Inferior parietal cortex (tissue), 1 donor: ENCODE measurements around the gene QRFP.

Experiments used
- DNase-seq: peaks from one replicate; pipeline ENCODE4 v3.0.0-alpha.2; 2016; ENCODE audit errors: extremely low spot score

Gene QRFP

DNA sequence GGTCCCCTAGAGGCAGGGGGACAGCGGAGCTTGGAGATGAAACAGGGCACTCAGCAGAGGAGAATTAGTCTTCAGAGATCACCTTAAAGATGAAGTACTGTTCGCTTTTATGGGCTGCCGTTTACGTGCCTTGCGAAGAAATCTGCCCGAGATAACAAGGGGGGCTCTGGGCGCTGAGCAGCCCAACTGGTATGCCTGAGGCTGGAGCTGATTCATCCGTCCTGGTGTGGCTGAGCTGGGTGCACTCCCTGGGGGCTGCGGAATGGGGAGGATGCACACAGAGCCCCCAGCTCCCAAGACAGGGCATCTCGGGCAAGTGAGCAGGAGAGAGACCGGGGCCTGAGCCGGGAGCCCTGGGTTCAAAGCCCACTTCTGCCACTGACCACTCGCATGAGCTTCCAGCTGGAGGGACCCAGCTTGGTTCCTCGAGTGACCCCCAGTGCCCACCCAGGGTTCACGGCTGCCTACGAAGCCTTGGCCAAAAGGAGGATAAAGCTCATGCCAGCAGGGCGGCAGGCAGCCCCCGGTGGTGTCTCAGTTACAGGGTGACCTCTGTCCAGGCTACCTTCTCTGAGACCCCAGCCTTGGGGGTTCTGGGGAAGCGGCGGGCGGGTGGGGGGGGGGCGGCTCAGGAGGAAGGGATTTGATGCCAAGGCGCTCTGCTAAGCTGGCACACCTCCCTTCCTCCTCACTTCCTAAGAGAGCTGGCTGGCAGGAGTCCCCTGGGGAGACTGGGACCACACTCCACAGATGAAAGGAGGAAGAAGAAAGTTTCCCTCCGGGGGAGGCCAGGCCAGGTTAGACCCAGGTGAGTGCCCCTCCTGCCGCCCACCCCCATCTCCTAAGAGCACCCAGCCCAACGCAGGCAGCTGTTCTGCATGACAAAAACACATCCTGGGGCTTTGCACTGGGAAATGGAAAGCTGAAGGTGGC lies 36.8 kb upstream of the QRFP start:
- no peak for DNase-seq

DNA sequence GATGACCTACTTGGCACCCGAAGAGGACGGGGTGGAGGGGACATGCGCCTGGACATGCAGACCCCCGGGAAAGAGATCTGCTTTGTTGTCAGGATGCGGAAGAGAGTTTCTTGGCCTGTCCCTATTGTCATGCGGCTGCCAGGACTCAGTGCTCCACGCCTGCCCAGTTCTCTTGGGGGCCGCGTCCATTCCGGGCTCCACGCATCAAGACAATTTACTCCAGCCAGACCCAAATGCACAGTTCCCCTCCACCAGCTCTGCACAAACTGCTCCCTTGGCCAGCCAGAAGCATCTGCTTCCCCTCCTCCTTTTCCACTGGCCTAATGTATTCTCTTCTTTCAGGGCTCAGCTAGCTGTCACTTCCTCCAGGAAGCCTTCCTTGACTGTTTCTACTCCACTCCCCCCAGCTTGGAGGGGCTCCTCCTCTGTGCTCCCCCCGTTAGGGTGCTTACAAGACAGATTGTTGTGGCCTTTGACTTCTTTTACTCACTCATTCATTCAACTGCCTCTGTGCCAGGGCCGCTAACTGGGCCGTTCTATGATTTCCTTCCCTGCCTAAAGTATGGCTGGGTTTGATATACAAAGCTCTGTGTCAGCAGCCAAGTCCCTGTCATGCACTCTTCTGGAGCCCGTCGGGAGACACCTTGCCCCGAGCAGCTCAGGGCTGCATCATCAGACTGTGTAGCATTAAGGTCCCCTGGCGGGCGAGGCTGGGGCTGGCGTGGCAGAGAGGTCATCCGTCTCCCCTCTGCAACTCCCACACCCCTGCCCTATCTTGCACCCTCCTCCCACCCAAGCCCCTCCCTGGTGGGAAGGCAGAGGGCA lies 35.9 kb upstream of the QRFP start:
- DNase-seq = no peak

DNA sequence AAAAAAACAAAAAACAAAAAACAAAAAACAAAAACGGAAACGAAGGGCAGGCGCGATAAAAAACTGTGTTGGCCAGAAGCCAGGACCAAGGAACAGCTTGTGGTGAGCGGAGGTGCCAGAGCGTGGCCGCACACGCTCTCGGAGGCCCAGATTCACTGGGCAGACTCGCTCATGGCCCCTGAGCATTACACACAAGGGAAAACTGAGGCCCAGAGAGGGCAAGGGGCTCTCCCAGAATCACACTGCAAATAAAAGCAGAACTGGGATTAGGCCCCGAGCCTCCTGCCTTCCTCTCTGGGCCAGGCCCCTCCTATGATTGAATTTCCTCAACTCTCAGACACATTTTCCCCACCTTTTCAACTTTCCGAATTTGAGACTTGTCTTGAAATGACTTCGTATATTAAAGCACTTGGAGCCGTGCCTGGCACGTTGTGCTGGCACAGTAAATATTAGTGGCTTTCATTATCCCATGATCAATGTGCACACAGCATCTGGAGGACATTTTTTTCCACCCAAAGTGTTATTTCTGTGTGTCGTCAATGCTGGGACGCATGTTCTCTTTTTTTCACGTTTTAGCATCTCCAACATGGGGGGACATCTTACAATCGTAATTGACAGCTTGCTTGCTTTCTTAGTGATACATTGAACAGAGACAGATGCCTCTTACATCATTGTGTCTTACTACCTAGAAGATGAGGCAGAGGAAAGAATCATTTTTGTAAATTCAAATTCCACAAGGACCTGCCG lies 35.1 kb upstream of the QRFP start:
- no peak for DNase-seq

DNA sequence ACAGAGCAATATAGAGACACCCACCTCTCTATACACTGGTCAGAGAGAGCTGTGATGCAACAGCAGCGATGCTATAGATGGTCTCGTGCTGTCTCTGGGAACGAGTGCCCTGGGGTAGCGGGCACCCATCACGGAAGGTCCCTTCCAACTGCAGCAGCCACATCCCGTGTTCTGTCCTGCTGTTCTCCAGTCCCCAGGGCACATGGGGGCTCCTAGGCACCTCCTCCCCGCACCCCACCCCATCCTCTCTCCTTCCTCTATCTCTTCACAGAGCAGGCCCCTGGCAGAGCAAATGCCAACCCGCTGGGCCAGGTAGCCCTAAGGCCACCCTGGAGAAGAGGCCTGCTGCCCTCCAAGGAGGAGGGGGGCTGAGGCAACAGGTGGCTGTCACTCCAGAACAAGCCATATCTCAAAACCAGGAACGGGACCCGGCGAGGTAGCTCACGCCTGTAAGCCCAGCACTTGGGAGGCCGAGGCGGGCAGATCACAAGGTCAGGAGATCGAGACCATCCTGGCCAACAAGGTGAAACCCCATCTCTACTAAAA lies 34.3 kb upstream of the QRFP start:
- no peak for DNase-seq

DNA sequence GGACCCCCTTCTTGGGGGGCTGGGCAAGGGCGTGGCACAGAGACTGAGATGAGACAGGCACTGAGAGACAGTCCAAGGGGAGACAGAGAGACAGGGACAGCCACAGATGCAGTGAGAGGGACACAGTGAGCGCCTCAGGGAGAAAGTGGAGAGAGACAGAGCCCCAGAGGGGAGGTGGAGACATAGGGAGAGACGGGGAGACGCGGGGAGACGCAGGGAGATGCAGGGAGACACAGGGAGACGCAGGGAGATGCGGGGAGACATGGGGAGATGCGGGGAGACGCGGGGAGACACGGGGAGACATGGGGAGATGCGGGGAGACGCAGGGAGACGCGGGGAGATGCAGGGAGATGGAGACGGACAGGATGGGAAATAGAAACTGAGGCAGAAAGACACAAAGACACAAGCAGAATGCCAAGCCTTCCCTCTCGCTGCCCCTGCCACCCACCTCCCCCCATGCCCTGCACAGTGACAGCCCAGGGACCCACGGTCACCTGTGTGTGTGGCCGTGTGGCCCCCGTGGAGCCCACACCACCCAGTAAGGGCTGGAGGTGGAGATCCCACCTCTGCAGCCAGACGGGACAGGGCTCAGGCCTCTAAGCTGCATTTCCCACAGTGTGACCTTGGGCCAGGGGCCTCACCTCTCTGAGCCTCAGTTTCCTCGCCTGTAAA lies 33.7 kb upstream of the QRFP start:
- no peak for DNase-seq

DNA sequence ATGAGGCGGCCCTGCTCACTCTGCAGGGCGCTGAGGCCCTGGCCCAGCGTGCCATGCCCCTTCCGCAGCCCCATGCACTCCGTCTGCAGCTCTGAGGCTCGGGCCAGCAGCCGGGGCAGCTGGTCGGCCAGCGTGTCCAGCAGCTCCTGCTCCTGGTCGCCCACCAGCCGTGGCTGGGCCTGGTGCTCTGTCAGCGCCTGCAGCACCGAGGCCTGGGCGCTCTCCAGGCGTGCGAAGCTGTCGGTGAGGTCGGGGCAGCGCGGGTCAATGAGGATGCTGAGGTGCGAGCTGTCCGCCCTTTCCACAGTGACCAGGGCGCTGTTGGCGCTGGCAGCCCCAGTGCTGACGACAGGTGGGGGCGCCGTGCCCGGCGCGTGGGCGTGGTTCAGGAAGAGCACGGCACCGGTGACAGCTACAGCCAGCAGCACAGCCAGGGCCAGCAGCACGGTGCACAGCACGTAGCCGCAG lies 33.0 kb upstream of the QRFP start:
- no peak for DNase-seq

DNA sequence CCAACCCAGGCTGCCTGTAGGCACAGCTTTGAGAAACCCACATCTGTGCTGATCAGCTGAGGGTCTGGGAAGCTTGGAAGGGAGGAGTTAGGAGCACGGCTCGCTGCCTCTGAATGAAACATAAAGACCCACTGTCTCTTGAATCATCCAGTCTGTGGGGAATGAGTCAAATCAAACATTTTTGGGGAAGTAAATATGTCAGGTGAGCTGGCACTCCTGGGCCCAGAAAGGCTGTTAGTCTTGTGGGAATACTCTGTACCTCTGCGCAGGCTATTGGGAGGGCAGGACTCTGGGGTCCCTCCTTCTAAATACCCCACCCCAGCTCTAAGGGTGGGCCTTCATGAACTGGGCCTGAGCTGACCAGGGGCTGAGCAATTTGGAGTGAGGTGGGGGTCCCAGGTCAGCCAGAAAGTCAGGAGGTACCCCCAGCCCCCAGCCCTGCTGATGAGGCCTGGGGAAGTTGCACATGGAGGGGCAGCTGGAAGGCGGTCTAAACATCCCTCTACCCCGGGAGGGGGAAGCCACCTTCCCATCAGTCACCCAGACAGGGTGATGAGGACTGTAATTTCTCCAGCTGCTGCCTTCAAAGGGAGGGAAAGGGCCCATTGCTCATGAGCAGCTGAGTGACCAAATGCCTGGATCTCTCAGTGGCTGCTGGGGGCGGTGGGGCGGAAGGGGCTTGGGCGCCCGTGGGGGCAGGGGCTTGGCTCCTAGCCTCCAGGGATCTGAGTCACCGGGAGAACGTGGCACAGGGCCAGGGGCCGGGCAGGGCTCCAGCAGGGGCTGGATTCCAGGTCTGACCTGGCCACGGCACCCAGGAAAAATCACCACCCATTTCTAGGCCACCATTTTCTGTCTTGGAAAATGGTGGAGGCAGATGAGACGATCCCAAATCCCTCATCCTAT lies 31.6 kb upstream of the QRFP start:
- no peak for DNase-seq

DNA sequence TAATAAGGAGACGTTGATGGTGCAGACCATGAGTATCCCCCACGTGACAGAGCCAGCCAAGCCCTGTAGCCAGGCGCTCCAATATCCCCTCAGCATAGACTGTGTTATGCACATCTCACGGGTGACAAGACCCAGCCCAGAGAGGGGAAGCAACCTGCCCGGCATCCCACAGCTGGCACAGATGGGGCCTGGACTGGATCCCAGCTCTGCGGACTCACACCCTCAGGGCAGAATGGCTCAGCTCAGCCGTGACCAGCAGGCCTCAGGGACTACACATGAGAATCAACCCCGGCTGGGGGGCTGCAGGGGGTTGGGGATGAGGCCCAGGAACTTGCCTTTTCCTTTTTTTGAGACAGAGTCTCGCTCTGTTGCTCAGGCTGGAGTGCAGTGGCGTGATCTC lies 30.7 kb upstream of the QRFP start:
- DNase-seq = no peak

DNA sequence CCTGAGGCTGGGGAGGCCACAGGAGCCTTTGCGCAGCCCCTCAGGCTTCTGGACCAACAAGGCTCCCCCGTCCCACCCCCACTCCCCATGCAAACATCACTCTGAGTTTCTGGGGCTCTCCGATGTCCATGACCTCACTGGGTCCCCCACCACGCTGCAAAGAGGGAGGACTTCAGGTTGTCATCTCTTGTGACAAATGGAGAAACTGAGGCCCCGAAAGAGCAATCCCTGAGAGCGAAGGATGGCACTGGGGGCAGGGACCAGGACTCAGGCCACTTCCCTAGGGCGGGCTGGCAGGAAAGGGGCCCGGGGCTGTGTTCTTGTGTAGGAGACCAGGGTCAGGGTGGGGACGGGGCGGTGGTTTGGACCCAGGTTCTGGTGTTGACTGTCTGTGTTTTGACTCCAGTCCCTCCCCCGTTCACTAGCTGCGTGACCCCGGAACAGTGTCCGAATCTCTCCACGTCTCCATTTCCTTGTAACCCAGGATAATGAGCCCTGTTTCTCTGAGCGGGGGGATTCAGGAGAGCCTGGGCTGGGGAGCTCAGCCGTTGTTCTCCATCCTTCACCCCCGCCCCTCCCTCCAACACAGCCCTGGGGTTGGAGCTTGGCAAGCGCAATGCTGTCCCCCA lies 28.6 kb upstream of the QRFP start:
- no peak for DNase-seq

DNA sequence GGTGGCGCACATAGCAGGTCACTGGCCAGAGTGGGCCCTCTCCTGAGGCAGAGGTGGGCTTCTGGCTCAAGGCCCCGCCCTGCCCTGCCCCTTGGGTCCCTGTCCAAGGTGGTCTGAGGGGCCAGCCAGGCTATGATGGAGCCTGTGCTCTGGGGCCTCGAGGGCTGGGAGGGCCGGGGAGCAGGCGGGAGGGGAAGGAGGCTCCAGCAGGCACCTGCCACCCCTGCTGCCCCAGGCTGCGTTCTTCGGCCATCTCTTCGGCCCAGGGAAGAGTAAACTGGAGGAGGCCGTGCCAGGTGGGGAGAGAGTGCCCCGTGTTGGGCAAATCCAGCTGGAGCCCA lies 27.8 kb upstream of the QRFP start:
- no peak for DNase-seq

DNA sequence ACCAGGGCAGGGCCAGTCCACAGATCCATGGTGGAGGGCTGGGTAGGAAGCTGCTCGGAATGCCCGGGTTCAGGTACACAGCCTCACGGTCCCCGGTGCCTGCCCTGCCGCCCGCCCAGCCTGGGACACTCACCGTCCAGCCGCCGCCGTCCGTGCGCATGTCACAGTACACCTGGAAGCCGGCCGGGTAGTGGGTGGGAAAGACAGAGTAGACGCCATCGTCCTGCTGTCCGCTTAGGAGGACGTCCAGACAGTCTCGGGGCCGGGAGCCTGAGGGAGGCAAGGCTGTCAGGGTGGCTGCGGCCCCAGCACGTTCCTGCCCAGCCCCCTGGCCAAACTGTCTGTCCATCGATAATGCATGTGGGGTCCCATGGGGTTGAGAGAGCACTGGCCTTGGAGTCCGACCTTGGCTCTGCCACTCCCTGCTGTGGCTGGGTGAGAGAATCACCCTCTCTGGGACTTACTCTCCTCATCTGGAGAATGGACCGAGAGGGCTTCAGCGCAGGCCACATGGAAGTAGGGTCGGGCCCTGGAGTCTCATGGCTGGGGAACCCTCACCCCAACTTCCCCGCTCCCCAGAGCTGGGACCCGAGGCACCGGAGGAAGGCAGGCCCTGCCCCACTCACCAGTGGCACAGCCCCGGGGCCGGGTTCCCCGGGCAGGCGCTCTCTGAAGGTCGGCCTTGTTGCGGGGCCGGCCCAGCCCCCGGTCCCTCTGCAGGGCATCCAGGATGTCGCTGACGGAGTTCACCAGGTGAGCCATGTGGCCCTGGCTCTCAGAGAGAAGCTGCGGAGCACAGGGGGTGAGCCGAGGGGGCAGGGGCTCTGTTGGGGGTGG lies 27.2 kb upstream of the QRFP start:
- DNase-seq = no peak

DNA sequence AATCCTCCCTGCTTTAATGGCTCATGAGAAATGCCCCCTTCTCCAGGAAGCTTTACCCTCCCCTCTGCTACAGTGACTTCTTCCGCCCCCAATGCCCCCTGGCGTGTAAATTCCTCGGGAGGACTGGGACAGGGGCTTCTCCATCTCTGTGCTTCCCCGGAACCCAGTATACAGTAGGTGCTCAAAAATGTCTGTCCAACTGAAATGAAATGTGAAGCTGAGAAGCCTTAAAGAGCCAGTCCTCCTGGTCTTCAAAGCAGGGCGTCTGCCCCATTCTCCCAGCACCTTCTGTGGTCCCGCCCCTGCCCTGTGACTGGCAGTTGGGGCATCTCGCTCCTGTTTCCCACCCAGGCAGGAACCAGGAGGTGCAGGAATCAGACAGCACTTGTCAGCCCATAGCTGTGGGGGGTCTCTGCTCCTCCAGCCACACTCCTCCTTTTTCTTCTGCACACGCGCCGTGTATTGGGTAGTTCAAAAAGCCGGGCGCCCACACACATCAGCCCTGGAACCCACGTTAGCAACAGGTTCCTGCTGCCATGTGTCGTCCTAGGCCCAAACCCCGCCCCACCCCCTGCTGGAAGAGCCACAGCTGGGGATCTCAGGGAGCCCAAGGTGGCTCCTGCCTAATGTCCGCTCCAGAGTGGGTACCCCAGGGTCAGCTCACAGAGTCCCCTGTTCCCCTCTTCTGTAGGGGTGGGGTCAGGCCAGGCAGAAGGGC lies 26.4 kb upstream of the QRFP start:
- DNase-seq = no peak

DNA sequence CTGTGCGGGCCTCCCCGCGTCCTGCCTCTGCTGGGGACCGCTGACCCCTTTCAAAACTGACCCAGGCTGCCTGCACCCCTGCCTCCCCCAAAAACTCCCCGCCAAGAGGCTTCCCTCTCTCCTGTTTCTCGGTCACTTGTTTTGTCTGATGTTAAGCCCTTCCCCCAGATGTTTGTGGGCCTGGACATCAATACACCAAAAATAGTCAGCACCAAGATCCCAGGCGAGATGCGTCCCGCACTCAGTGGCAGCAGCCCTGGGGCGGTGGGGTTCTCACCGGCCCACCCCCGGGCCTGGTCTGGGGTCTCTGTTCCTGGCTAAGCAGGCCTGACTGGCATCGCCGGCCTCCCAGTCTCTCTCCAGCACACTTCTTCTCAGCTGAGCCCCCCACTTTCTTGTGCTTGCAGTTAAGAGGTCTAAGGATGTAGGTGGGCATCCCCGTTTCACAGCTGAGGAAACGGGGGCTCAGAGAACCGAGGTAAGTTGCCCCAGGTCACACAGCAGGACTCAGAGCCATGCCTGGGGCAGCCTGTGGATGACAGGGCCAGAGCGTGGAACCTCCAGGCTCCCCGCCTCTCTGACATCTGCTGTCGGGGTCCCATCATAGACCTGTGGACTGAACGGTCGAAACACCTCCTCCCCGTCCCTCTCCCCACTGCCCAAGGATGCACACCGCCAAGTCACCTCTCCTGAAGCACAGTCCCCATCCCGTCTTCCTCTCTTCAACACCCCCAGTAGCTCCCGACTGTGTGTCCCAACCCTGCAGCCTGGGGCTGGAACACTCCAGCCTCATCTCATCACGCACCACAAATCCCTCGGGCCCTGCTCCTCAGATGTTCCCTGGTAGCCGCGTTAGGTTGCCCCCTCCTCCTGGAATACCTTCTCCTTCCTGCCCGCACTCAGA lies 25.6 kb upstream of the QRFP start:
- no peak for DNase-seq

DNA sequence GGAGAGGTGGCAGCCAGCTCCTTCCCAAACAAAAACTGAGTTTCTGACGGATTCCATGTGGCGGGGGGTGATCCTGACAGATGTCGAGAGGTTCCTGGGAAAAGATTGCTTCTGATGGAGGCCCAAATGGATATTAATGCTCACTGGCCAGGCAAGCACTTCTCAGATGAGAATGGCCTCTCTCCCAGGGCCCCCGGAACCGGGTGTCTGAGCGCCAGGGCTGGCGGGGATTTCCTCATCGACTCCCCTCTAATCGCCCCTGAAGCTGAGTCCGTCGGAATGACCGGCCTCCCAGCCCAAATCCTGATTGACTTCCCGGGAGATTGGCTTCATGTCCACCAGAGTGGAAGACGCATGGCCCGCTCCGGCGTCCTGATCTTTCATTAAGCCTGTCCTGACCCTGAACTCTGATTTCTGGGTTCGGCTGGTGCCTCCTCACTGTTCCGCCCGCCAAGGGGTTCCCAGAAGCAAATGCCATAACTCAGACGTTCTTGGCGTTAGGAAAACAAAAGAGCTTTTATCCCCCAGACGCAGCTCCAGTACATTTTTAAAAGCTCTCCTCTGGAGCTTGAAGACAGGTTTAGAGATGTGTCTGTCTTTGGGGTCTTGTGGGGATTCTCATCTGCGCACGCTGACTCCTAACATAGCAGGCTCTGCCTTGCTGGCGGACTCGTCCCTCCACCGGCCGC lies 24.8 kb upstream of the QRFP start:
- no peak for DNase-seq

DNA sequence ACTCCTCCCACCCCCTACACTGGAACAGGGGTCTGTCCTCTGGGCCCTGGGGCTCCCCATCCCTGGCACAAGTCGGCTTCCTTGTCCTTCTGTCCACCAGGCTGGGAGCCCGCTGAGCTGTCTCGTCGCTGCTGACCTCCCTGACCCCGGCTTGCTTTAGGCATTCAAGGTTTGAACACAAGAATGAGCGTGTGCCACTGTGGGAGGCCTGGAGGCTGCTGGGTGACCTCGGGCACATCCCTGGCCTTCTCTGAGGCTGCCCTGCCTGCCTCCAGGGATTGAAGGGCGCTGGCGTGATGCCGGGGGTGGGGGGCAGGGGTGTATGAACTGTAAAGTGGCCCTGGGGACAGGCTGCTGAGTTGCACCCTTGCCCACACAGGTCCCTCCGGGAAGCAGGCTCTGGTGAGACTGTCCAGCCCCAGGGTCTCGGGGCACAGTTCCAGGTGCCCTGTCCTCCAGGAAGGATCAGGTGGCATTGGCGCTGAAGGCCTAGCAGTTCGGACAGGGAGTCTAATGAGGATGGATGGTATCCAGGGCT lies 24.2 kb upstream of the QRFP start:
- no peak for DNase-seq

DNA sequence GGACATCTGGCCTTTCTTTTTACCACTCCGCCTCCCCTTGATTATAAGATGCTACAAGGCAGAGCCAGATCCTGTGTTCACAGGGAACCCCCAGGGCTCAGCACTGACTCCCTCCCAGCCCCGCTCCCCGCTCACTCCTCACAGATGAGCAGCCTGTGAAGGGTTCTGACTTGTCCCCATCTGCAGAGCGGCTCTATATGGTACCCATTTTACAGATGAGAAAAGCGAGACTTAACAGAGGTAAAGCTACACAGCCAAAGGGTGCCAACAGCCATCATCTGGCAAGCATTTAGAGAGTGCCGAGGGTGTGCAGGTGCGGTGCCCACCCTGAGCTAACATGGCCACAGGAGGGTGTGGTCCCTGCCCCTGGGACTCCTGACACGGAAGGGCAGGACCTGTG lies 23.6 kb upstream of the QRFP start:
- no peak for DNase-seq
